ENCODE measurements around the gene WIPI1. TPM values are rescaled to one million over a fixed set of nuclear protein-coding genes. Genes with fewer than 3 reads are reported as not detected.

The WIPI1 gene
- total and polyA plus RNA-seq, 2 donors from 2014 or later: 40.9 to 41.2 TPM

- Histone ChIP-seq H3K4me3 (ENCODE audit: low read length in 3 of 3) (no peak overlapping the region), H3K27me3 (ENCODE audit: control insufficient read depth, insufficient read depth, low read length) (no peaks in the 10 kb centered on the region), H3K9ac (ENCODE audit: low read length in 3 of 3) (no peak overlapping the region), H3K9me3 (ENCODE audit: control insufficient read depth in 2 of 3, insufficient read depth in 1 of 3, low read length in 3 of 3) (no peaks in the 10 kb centered on the region), H3K4me1 (ENCODE audit: control insufficient read depth in 2 of 3, insufficient read depth in 2 of 3, low read depth in 1 of 3, low read length in 3 of 3) (peaks cover 0 to 3% (median 0%) of the 10 kb centered on the region in 3 donors), H3K36me3 (ENCODE audit: control insufficient read depth in 2 of 3, insufficient read depth in 3 of 3, low read length in 3 of 3) (no peaks in the 10 kb centered on the region), H3K27ac (ENCODE audit: low read depth in 2 of 2, low read length in 2 of 2) (no peak overlapping the region)
- TF ChIP-seq CTCF (IDR thresholded peaks at IDR 0.05; ENCODE audit: borderline replicate concordance, extremely low read depth, insufficient read depth): no peak
- FAIRE-seq: no peak
- DNase-seq: no peak
- intact Hi-C loops (cut with DNase I): no loop called here
Observed at GRCh38 chr17:68484458-68484857, 27.2 kb upstream of the WIPI1 start.

- TF ChIP-seq CTCF (IDR thresholded peaks at IDR 0.05; ENCODE audit: borderline replicate concordance, extremely low read depth, insufficient read depth): no peak
- FAIRE-seq (no peak), DNase-seq (no peak)
- H3K4me1 ChIP-seq (ENCODE audit: control insufficient read depth in 2 of 3, insufficient read depth in 2 of 3, low read depth in 1 of 3, low read length in 3 of 3): peaks cover 0 to 3% (median 0%) of the 10 kb centered on the region in 3 donors
- H3K27ac ChIP-seq (ENCODE audit: low read depth in 2 of 2, low read length in 2 of 2): no peak overlapping the region
- no peak overlapping the region for H3K9ac ChIP-seq (ENCODE audit: low read length in 3 of 3)
- H3K36me3 ChIP-seq (ENCODE audit: control insufficient read depth in 2 of 3, insufficient read depth in 3 of 3, low read length in 3 of 3): no peaks in the 10 kb centered on the region
- no peak overlapping the region for H3K4me3 ChIP-seq (ENCODE audit: low read length in 3 of 3)
- intact Hi-C loops (cut with DNase I): no loop called here
- no peaks in the 10 kb centered on the region for H3K9me3 ChIP-seq (ENCODE audit: control insufficient read depth in 2 of 3, insufficient read depth in 1 of 3, low read length in 3 of 3)
- H3K27me3 ChIP-seq (ENCODE audit: control insufficient read depth, insufficient read depth, low read length): no peaks in the 10 kb centered on the region
Observed at GRCh38 chr17:68482576-68483041, 25.3 kb upstream of the WIPI1 start.

- intact Hi-C loops (cut with DNase I): no loop called here
- no peaks in the 10 kb centered on the region for H3K36me3 ChIP-seq (ENCODE audit: control insufficient read depth in 2 of 3, insufficient read depth in 3 of 3, low read length in 3 of 3)
- TF ChIP-seq CTCF (IDR thresholded peaks at IDR 0.05; ENCODE audit: borderline replicate concordance, extremely low read depth, insufficient read depth): no peak
- H3K27me3 ChIP-seq (ENCODE audit: control insufficient read depth, insufficient read depth, low read length): no peaks in the 10 kb centered on the region
- H3K4me3 ChIP-seq (ENCODE audit: low read length in 3 of 3): no peak overlapping the region
- no peaks in the 10 kb centered on the region for H3K9me3 ChIP-seq (ENCODE audit: control insufficient read depth in 2 of 3, insufficient read depth in 1 of 3, low read length in 3 of 3)
- no peak overlapping the region for H3K27ac ChIP-seq (ENCODE audit: low read depth in 2 of 2, low read length in 2 of 2)
- DNase-seq (no peak), FAIRE-seq (no peak)
- H3K4me1 ChIP-seq (ENCODE audit: control insufficient read depth in 2 of 3, insufficient read depth in 2 of 3, low read depth in 1 of 3, low read length in 3 of 3): peaks cover 0 to 3% (median 0%) of the 10 kb centered on the region in 3 donors
- H3K9ac ChIP-seq (ENCODE audit: low read length in 3 of 3): no peak overlapping the region
Observed at GRCh38 chr17:68480885-68481284, 23.6 kb upstream of the WIPI1 start.

- FAIRE-seq: no peak
Observed at GRCh38 chr17:68470961-68471360, 13.7 kb upstream of the WIPI1 start.

More at GRCh38 chr17:68470961-68471360, 13.7 kb upstream of the WIPI1 start:
- Histone ChIP-seq H3K4me3 (ENCODE audit: low read length in 3 of 3) (no peak overlapping the region), H3K9me3 (ENCODE audit: control insufficient read depth in 2 of 3, insufficient read depth in 1 of 3, low read length in 3 of 3) (no peaks in the 10 kb centered on the region), H3K9ac (ENCODE audit: low read length in 3 of 3) (no peak overlapping the region), H3K27ac (ENCODE audit: low read depth in 2 of 2, low read length in 2 of 2) (no peak overlapping the region), H3K36me3 (ENCODE audit: control insufficient read depth in 2 of 3, insufficient read depth in 3 of 3, low read length in 3 of 3) (no peaks in the 10 kb centered on the region), H3K4me1 (ENCODE audit: control insufficient read depth in 2 of 3, insufficient read depth in 2 of 3, low read depth in 1 of 3, low read length in 3 of 3) (no peaks in the 10 kb centered on the region), H3K27me3 (ENCODE audit: control insufficient read depth, insufficient read depth, low read length) (no peaks in the 10 kb centered on the region)
- TF ChIP-seq CTCF (IDR thresholded peaks at IDR 0.05; ENCODE audit: borderline replicate concordance, extremely low read depth, insufficient read depth): no peak
- intact Hi-C loops (cut with DNase I): no loop called here
- DNase-seq: no peak

All from kidney (tissue), 14 donors.